ENCODE results near the gene EHMT1. TPM values are rescaled to one million over a fixed set of nuclear protein-coding genes. Genes with fewer than 3 reads are reported as not detected.

EHMT1 gene
- total and polyA plus RNA-seq, 2 donors from 2014 or later: 15.8 to 92.9 TPM

DNA sequence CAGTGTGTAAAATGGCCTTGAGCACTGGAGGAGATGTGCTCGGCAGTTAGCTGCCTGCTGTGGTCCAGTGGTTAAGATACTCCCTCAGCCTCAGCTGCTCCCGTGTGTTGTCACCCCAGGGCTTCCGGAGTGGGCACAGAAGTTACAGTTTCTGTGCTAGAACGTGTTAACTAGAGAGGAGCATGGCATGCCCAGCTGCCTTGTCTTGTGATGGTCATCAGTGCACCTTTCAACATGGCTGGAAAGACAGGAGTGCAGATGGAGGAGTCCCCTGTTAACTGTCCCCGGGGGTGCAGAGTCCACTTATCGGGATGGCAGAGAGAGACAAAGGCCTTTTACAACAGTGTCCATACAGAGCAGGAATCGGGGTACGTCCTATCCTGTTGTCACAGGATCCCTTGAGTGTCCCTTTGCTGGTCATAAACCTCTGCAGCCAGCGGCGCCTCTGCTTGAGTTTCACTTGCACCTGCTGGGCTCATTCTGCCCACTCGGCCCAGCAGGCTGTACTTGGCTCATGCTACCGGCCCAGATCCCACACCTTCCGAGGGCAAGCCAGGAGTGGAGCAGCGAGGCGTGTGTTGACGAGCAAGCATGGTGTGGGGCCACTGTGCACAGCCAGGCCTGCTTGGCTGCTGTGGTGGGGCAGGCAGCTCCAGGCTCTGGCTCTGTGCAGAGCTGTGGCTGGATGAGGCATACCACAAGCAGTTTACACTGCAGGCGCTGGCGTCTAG lies 112.6 kb downstream of the EHMT1 start:
- no peak overlapping the region for H3K27ac ChIP-seq (ENCODE audit: low read depth in 2 of 2, low read length in 2 of 2)
- H3K9me3 ChIP-seq (ENCODE audit: control insufficient read depth in 2 of 3, insufficient read depth in 1 of 3, low read length in 3 of 3): peaks cover 0 to 5% (median 0%) of the 10 kb centered on the region in 3 donors
- no peaks in the 10 kb centered on the region for H3K27me3 ChIP-seq (ENCODE audit: control insufficient read depth, insufficient read depth, low read length)
- H3K9ac ChIP-seq (ENCODE audit: low read length in 3 of 3): no peak overlapping the region
- intact Hi-C loops (cut with DNase I): no loop called here
- TF ChIP-seq, protein P1, sequence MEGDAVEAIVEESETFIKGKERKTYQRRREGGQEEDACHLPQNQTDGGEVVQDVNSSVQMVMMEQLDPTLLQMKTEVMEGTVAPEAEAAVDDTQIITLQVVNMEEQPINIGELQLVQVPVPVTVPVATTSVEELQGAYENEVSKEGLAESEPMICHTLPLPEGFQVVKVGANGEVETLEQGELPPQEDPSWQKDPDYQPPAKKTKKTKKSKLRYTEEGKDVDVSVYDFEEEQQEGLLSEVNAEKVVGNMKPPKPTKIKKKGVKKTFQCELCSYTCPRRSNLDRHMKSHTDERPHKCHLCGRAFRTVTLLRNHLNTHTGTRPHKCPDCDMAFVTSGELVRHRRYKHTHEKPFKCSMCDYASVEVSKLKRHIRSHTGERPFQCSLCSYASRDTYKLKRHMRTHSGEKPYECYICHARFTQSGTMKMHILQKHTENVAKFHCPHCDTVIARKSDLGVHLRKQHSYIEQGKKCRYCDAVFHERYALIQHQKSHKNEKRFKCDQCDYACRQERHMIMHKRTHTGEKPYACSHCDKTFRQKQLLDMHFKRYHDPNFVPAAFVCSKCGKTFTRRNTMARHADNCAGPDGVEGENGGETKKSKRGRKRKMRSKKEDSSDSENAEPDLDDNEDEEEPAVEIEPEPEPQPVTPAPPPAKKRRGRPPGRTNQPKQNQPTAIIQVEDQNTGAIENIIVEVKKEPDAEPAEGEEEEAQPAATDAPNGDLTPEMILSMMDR (IDR thresholded peaks at IDR 0.05; ENCODE audit: borderline replicate concordance, extremely low read depth, insufficient read depth): no peak
- no peaks in the 10 kb centered on the region for H3K4me1 ChIP-seq (ENCODE audit: control insufficient read depth in 2 of 3, insufficient read depth in 2 of 3, low read depth in 1 of 3, low read length in 3 of 3)
- FAIRE-seq (no peak), DNase-seq (peak in 1 of 5 donors; percentile 59)
- no peak overlapping the region for H3K4me3 ChIP-seq (ENCODE audit: low read length in 3 of 3)
- peaks cover 11 to 16% (median 12%) of the 10 kb centered on the region in 3 donors for H3K36me3 ChIP-seq (ENCODE audit: control insufficient read depth in 2 of 3, insufficient read depth in 3 of 3, low read length in 3 of 3)

DNA sequence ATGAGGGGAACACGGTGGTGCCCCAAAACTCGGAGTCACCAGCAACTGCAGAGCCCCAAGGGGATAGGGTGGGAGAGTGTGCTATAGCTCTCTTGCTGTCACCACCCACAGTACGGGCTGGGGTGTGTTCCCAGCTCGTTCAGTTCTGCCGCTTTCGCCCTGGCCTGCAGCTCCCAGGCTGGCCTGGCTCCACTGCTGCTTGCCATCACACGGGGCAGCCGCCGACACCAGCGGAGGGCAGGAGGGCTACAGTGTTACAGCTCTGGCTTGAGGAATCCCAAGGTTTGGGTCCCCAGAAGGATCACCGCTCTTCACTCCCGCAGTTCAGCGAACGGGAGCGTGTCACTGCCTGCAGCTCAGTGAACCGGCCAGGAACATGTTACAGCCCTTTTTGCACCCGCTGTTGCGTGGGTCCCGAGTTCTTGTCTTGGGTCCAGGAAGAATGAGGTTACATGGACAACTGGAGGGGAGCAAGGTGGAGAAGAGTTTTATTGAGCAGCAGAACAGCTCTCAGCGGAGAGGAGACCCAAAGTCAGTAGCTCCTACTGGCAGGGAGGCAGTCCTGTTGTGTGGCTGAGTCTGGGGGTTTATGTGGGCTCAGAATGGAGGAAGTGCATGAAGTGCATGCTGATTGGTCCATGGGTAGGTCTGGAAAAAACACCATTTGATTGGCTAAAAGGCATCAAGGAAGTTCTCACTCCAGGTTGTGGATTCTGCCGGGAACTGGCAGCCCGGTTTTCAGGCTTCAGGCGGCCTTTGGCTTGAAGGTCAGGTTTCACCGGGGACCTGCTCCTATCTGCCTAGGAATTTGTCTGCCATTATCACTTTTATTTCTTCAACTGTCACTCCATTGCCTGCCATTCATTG lies 113.4 kb downstream of the EHMT1 start:
- TF ChIP-seq, protein P1 (IDR thresholded peaks at IDR 0.05; ENCODE audit: borderline replicate concordance, extremely low read depth, insufficient read depth): no peak
- no peak overlapping the region for H3K27ac ChIP-seq (ENCODE audit: low read depth in 2 of 2, low read length in 2 of 2)
- intact Hi-C loops (cut with DNase I): no loop called here
- no peak overlapping the region for H3K4me3 ChIP-seq (ENCODE audit: low read length in 3 of 3)
- peaks cover 8 to 12% (median 9%) of the 10 kb centered on the region in 3 donors for H3K36me3 ChIP-seq (ENCODE audit: control insufficient read depth in 2 of 3, insufficient read depth in 3 of 3, low read length in 3 of 3)
- no peaks in the 10 kb centered on the region for H3K27me3 ChIP-seq (ENCODE audit: control insufficient read depth, insufficient read depth, low read length)
- FAIRE-seq (no peak), DNase-seq (peak in 1 of 5 donors; percentile 48)
- no peaks in the 10 kb centered on the region for H3K4me1 ChIP-seq (ENCODE audit: control insufficient read depth in 2 of 3, insufficient read depth in 2 of 3, low read depth in 1 of 3, low read length in 3 of 3)
- H3K9me3 ChIP-seq (ENCODE audit: control insufficient read depth in 2 of 3, insufficient read depth in 1 of 3, low read length in 3 of 3): peaks cover 0 to 5% (median 0%) of the 10 kb centered on the region in 3 donors
- H3K9ac ChIP-seq (ENCODE audit: low read length in 3 of 3): no peak overlapping the region

DNA sequence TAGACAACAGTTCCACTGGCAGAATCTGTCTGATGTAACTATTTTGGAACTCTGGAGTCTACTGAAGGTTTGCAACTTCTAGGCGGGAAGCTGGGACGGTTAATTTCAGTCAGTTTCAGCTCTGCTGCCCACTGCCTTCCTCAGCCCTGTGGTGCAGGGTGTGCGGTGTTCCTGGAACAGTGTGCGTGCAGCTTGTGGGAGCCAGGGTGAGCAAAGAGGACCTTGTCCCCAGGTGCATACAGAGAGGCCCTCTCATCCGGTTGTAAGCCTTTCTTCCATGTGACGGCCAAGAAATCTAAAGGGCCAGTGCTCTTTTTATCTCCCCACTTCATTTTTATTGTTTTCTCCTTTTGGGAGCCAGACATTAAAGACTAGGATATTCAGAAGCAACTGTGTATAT lies 114.6 kb downstream of the EHMT1 start:
- intact Hi-C loops (cut with DNase I): no loop called here
- no peaks in the 10 kb centered on the region for H3K4me1 ChIP-seq (ENCODE audit: control insufficient read depth in 2 of 3, insufficient read depth in 2 of 3, low read depth in 1 of 3, low read length in 3 of 3)
- no peak overlapping the region for H3K27ac ChIP-seq (ENCODE audit: low read depth in 2 of 2, low read length in 2 of 2)
- H3K4me3 ChIP-seq (ENCODE audit: low read length in 3 of 3): no peak overlapping the region
- peaks cover 0 to 5% (median 0%) of the 10 kb centered on the region in 3 donors for H3K9me3 ChIP-seq (ENCODE audit: control insufficient read depth in 2 of 3, insufficient read depth in 1 of 3, low read length in 3 of 3)
- no peak overlapping the region for H3K9ac ChIP-seq (ENCODE audit: low read length in 3 of 3)
- no peaks in the 10 kb centered on the region for H3K27me3 ChIP-seq (ENCODE audit: control insufficient read depth, insufficient read depth, low read length)
- FAIRE-seq (no peak), DNase-seq (no peak)
- peaks cover 6 to 10% (median 8%) of the 10 kb centered on the region in 3 donors for H3K36me3 ChIP-seq (ENCODE audit: control insufficient read depth in 2 of 3, insufficient read depth in 3 of 3, low read length in 3 of 3)
- TF ChIP-seq, protein P1 (IDR thresholded peaks at IDR 0.05; ENCODE audit: borderline replicate concordance, extremely low read depth, insufficient read depth): no peak

Data from kidney (tissue), 14 donors.